HFF-Myc (cell line): ENCODE results near the gene GABRP.

Experiments used
- DNase-seq: peaks from one replicate; pipeline ENCODE4 v3.0.0-alpha.2; 2011; ENCODE audit warnings: low read depth; ENCODE audit errors: extremely low read depth
- H3K4me3 ChIP-seq: replicated peaks from 2 replicates; pipeline ENCODE4 v1.5.1; 2011; ENCODE audit warnings: low read depth, mild to moderate bottlenecking, control low read depth, low read length
- TF ChIP-seq, protein P1 (sequence below): IDR thresholded peaks from 2 replicates; pipeline ENCODE4 v1.5.1; 2012; ENCODE audit warnings: mild to moderate bottlenecking, low read depth, low read length, control low read depth; ENCODE audit errors: missing control alignments

GABRP gene

GRCh38 chr5:170811719-170812118, 28.2 kb downstream of the GABRP start:
- DNase-seq, result no peak
- TF ChIP-seq, protein P1, sequence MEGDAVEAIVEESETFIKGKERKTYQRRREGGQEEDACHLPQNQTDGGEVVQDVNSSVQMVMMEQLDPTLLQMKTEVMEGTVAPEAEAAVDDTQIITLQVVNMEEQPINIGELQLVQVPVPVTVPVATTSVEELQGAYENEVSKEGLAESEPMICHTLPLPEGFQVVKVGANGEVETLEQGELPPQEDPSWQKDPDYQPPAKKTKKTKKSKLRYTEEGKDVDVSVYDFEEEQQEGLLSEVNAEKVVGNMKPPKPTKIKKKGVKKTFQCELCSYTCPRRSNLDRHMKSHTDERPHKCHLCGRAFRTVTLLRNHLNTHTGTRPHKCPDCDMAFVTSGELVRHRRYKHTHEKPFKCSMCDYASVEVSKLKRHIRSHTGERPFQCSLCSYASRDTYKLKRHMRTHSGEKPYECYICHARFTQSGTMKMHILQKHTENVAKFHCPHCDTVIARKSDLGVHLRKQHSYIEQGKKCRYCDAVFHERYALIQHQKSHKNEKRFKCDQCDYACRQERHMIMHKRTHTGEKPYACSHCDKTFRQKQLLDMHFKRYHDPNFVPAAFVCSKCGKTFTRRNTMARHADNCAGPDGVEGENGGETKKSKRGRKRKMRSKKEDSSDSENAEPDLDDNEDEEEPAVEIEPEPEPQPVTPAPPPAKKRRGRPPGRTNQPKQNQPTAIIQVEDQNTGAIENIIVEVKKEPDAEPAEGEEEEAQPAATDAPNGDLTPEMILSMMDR, result no peak
- no peak overlapping the region for H3K4me3 ChIP-seq

GRCh38 chr5:170813231-170813630, 29.7 kb downstream of the GABRP start:
- TF ChIP-seq, protein P1, result no peak
- H3K4me3 ChIP-seq, result no peak overlapping the region

DNA sequence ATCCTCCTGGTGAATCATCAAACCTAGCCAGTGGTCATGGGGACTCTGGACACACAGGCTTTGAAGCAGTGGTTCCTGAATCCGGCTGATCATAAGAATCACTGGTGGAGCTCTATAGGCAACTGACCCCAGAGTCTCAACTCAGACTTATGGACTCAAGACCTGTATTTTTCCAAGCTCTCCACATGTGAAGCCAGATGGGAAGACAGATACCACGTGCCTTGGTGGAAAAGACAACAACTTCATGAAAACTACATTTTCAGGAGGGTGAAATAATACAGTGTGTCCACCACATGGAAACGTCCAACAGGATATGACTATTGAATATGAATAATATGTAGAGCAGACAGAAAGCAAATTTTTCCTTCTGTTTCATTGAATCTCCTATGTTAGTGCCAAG, 33.7 kb downstream of the GABRP start:
- H3K4me3 ChIP-seq, result no peak overlapping the region
- TF ChIP-seq, protein P1, result no peak
- DNase-seq, result no peak

More at GRCh38 chr5:170813231-170813630, 29.7 kb downstream of the GABRP start:
- DNase-seq, result no peak

DNA sequence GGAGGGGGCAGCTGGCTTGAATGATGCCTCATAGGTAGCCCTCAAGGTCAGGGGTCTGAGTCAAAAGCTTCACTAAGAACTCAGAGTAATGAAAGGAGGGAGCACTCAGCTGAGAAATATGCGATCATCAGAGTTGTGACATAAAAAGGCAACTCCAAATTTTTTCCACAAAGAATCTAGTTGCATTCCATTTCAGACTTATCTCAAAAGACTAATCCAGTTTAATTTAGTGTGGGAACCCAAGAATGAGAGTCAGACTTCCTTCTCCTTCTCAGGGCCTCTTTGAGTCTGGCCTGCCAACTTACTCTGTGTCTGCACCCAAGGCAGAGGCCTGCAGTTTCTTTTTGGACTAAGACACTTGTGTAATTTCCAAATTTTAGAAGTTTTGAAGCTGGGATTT, 34.7 kb downstream of the GABRP start:
- DNase-seq, result no peak
- H3K4me3 ChIP-seq, result no peak overlapping the region
- TF ChIP-seq, protein P1, result no peak

- no peak overlapping the region for H3K4me3 ChIP-seq
- TF ChIP-seq, protein P1, result no peak
- no peak for DNase-seq
Observed at GRCh38 chr5:170819824-170820223, 36.3 kb downstream of the GABRP start.

GRCh38 chr5:170821257-170821800, 37.8 kb downstream of the GABRP start:
- H3K4me3 ChIP-seq, result no peak overlapping the region
- TF ChIP-seq, protein P1, result no peak
- DNase-seq, result no peak

GRCh38 chr5:170826117-170826516, 42.6 kb downstream of the GABRP start:
- H3K4me3 ChIP-seq, result no peak overlapping the region
- TF ChIP-seq, protein P1, result no peak
- DNase-seq, result no peak
